GM18951 (cell line): ENCODE data around the gene IL2RA.

Experiments used
- POLR2A ChIP-seq: IDR thresholded peaks from 4 replicates; pipeline ENCODE4 v1.6.1; 2011; ENCODE audit warnings: mild to moderate bottlenecking; ENCODE audit not compliant: insufficient read length, insufficient read depth; ENCODE audit errors: extremely low read depth
- in situ Hi-C: fragments of 300-500 bp; cut with MboI; formaldehyde crosslinking; loops from one replicate; pipeline ENCODE4 v1.12.0; 2022; ENCODE audit warnings: low sequenced_read_pairs, mixed read lengths, inconsistent platforms; ENCODE audit not compliant: unreplicated experiment

The IL2RA gene

DNA sequence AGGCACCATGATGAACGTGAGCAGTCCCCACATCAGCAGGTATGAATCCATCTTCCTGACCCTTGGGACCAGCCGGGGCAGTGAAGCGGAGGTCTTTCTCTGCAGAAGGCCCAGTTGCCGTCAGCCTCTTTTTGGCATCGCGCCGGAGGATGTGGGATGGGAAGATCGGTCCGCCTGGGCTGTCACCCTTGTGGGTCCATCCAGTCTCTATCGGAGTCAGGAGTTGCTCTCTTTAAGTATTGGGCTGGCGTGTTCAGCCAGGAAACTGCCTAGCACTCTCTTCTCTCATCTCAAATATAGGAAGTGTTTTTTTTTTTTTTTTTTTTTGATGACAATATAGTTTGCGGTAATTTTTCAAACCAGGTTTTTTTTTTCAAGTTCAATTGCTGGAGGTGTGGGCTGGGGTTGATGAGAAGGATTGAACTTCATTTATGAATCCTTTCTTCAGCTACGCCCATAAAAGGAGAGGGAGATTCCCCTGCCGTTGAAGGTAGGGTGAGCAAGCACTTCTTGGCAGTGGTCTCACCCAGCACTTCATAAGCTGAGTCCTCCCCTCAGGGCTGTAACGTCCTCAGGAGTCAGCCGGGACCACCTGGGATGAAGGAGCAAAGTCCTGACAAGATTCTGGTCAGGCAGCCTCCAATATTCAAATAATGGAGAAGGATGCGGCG, at the start of gene IL2RA:
TSS of gene IL2RA (minus strand) at position 267 of the 671 bp plus-strand sequence. CDS start at position 51, 216 bp downstream.
- in situ Hi-C loops = no loop called here
- no peak for TF ChIP-seq POLR2A

DNA sequence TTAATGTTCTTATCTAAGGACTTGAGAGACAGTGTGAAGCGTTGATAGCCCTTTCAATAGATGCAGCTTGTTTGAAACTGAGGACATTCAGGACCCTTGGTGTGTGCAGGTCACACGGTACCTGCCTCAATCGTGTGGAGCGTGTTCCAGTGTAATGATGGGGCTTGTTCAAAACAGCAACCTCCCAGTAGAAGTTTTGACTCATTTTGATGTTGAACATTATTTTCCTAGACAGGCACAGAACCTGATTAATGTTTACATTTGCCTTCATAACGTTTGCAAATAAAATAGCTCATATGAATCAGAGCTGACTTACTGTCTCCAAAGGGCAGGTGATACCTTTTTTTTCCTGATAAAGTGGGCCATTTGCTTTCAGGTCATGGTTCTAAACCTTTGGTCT, 48.0 kb upstream of the IL2RA start:
- in situ Hi-C loops = no loop called here
- TF ChIP-seq POLR2A = no peak

DNA sequence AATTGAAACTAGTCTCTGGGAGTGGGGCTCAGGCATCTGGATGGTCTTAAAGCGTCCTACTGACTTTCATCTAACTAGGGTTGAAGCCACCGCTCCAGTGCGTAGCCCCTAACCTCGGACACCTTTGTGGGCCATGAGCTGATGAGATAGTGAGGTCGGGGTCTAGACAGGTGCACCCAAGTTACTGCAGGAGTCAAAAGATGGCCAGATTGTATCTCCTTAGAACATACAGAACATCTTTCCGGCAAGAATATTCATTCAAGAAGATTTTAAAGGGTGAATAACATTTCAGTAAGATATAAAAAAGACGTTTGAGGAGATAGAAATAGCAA, 47.2 kb upstream of the IL2RA start:
- in situ Hi-C loops = loop anchor here (5.0 kb wide), 1 partner anchor 288 kb away; no protein-coding TSS in a partner anchor
- no peak for TF ChIP-seq POLR2A

DNA sequence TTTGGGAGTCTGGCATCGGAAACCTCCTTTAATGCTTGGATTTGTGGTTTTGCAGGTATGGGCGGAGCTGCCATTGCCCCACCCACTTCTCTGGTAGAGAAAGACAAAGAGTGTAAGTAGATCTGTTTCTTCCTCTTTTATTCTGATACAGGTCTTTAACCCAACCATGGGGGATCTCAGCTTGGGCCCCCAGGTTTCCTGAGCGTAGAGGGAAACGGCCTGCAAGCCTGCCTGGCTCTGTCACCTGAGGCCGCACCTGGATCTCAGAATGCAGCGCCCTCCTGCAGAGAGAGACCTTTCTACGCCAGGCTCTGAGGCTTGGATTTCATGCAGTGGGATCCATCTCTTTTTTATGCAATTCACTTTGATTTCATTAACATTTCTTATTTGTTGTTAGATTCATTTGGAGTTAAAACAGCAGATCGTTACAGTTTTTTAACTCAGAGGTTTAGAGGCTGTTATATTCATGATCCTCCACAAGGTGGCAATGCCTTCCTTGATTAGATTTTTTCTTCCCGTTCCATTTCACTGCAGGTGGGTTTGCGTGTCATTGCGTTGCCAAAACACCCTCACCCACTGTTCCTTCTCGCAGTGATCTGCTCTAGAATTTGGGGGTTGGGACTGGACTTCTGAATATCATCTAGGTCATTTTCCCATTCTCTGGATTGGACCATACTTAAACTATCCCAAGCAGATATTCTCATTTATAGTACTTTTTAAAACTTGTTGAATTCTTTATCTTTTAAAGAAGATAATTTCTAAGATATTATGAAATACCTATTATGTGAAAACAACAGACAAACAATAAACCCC, 46.7 kb upstream of the IL2RA start:
- no peak for TF ChIP-seq POLR2A
- in situ Hi-C loops = loop anchor here (5.0 kb wide), 1 partner anchor 288 kb away; no protein-coding TSS in a partner anchor

DNA sequence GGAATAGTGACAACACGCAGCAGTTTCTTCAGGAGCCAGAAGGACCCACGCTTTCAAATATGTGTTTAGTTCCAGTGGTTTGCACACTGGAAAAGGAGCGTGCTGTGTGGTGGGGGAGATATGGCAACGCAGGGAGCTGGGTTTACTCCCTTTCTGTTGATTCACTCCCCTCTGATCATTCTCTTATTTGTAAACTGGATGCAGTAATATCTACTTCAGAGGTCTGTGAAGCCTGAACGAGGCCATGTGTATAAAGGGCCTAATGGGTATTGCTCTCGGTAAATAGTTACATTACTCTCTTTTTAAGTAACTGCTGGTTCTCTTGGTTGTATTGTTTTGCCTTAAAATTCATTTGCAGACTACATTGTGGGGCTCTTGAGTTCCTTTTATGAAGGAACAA, 45.9 kb upstream of the IL2RA start:
- in situ Hi-C loops = loop anchor here (5.0 kb wide), 1 partner anchor 289 kb away; no protein-coding TSS in a partner anchor

DNA sequence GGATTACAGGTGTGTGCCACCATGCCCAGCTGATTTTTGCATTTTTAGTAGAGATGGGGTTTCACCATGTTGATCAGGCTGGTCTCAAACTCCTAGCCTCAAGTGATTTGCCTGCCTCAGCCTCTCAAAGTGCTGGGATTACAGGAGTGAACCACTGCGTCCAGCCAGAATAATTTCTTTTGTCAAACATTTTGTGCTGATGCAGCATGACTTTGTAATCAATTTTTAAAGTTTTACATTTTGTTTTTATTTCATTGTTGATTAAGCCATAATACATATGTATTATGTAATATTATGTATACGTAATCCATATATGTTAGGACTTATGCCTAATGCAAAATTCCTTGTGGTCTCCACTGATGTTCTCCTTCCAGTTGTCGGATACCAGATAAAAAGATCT, 45.4 kb upstream of the IL2RA start:
- in situ Hi-C loops = loop anchor here (5.0 kb wide), 1 partner anchor 290 kb away; no protein-coding TSS in a partner anchor

More for the DNA sequence above, 45.9 kb upstream of the IL2RA start:
- TF ChIP-seq POLR2A = no peak

DNA sequence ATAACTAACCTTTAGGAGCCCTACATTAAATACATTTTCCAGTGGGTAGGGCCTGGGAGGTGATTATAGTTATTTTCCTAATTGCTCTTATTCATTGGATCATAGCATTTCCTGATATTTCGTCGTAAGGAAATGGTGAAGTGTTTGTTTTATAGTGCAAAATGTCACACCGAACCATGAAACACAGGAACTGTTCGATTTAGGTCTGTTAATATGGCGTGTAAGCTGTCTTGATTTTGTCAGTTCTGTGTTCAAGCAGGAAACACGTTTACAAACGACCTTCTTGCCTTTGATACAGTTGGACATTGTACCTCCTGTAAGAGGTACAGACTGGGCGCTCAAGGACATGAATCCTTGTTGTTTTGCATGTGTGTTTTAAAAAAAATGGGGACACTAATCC, 41.4 kb upstream of the IL2RA start:
- in situ Hi-C loops = no loop called here
- no peak for TF ChIP-seq POLR2A

DNA sequence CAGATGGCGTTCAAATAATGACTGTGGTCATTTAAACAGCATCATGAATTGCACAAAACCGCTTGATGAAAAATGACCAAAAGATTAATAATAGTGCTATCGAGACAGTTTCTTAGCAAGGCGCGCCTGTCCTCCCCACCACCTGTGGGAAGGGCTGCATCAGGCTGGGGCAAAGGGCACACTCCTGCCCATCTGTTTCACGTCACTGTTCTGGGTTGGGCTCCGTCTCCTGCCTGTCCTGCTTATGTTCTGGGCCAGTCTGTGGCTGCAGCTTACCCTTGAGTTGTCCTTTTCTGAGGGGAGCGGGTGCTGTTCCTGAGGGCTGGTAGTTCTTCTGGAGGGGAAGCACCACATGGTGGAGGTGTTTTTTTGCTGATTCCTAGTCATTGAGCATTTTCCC, 40.0 kb upstream of the IL2RA start:
- in situ Hi-C loops = no loop called here
- TF ChIP-seq POLR2A = no peak

DNA sequence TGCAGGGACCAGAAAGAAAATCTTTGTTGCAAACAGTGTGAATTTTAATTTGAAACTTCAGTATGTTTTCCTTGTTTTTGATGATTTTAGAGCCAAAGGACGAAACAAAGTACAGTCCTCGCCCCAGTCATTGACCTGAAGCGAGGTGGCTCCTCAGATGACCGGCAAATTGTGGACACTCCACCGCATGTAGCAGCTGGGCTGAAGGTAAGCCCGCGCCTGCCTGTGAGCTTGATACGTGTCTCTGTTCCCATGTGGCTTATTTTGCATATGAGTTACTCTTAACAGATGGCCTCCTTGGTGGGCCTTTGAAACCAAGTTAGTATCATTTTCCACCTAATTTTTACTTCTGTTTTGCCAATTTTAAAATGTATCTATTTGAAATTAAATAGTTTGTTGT, 39.0 kb upstream of the IL2RA start:
- in situ Hi-C loops = no loop called here
- peak; percentile 36 for TF ChIP-seq POLR2A

DNA sequence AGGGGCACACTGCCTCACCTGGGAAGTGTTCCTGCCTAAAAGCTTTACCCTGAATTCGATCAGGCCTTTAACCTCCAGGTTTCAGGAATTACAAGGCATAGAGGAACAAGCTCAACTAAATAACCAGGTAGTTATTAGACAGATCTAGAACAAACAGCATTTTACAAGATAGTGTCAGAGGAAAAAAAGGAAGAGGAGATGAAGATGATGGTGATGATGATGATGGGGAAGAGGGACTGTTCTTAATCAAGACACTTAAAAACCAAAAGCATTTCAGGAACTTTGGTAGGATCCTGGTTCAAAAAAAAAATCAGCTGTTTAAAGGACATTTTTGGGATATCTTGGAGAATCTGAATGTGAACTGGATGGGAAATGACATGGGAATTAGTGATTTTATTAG, 38.2 kb upstream of the IL2RA start:
- no peak for TF ChIP-seq POLR2A
- in situ Hi-C loops = no loop called here

DNA sequence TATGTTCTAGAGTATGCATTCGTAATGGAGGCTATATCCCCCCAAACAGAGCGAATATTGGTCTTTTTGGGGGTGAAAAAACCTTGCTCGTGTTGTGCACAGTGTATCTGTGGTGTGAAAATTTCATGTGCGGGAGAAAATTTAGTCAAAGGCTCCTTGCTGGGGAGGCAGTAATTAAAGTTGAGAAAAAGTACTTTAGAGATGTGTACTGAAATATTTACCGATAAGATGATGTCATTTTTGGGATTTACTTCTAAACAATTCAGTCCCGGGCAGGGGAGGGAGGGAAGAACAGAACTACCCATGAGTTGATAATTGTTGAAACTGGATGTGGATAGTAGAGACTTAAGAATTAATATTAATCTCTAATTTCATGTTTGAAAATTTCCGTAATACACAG, 36.0 kb upstream of the IL2RA start:
- in situ Hi-C loops = no loop called here

DNA sequence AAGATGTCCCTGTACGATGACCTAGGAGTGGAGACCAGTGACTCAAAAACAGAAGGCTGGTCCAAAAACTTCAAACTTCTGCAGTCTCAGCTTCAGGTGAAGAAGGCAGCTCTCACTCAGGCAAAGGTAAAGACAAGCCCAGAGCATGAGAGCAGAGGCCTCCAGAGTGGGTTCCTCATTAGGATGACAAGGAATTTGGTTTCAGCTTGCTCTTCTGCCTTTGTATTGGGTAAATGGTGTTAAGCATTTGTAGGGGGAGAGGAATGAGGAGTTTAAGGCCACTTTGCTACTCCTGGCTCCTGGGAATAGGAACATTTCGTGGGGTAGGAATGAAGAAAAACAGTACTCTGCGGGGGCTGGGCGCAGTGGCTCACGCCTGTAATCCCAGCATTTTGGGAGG, 34.9 kb upstream of the IL2RA start:
- in situ Hi-C loops = no loop called here

More for the DNA sequence above, 36.0 kb upstream of the IL2RA start:
- TF ChIP-seq POLR2A = no peak

DNA sequence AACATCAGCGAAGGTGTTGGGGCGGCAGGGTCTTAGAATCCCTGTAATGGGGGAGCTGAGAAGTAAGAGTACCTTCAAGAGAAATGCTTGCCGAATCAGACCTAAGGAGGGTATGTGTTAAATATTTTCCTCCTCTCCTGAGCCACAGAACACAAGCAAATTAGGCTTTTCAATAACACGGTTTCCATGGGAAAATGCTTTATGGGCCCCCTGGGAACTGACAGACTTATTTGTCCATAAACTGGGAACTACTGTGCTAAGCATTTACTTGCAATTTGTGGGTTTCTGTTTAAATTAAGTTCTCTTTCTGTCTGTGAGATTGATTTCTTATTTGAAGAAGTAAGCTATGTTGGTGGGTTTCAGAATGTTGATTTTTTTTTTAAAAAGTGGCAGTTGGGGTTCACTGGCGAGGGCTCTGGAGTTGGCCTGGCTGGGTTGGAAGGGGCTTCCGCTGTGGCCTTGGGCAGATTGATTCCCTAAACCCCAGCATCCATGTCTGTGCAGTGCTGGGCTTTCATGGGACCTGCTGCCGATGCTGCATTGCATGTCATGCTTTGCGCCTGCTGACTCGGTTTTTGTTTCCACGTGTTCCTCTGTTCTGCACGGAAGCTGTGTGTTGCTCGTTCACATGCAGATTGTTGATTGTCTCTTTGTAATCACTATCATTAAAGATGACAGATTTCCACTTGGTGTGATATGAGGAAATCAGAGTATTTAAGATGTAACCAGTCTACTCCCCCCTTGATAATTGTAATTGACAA, 33.8 kb upstream of the IL2RA start:
- in situ Hi-C loops = no loop called here

More for the DNA sequence above, 34.9 kb upstream of the IL2RA start:
- TF ChIP-seq POLR2A = no peak

More for the DNA sequence above, 33.8 kb upstream of the IL2RA start:
- TF ChIP-seq POLR2A = no peak
